NB4 (cell line): ENCODE data around the gene CDC42BPG.

Experiments
- DNase-seq: peaks from one replicate; pipeline ENCODE4 v3.0.0; 2010; ENCODE audit warnings: low read depth
- H3K4me3 ChIP-seq: one replicate; pipeline ENCODE4 v1.5.1; 2011; ENCODE audit warnings: mild to moderate bottlenecking, low read depth, low read length, moderate library complexity
- MYC ChIP-seq: IDR thresholded peaks from 2 replicates; pipeline ENCODE4 v1.6.1; 2011; ENCODE audit warnings: low read depth, low read length
- POLR2A ChIP-seq: IDR thresholded peaks from 2 replicates; pipeline ENCODE4 v1.6.1; 2011; ENCODE audit warnings: mild to moderate bottlenecking; ENCODE audit not compliant: insufficient read length; ENCODE audit errors: extremely low read depth
- TF ChIP-seq, protein P1 (sequence below): IDR thresholded peaks from one replicate; pipeline ENCODE4 v1.5.1; 2012; ENCODE audit warnings: low read depth, low read length
- TF ChIP-seq, protein P2 (sequence below): IDR thresholded peaks from 2 replicates; pipeline ENCODE4 v1.6.1; 2011; ENCODE audit warnings: low read depth, low read length

The CDC42BPG gene

DNA sequence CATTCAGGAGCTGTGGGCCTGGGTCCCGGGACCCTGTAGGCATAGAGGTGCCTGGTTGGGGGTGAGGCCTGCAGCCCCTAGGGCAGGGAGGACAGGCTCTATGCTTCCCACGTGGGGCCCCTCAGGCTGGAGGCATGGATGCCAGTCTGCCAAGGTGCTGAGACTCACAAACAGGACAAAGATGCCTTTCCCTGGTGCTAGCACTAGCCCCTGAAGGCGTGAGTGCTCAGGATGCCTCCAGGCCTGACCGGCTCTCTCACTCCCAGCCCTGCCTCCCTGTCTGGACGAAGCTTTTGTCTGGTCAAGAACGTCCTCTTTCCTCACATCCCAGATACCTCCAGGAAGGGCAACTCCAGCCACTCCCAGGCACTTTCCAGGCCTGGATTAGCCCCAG lies 2.1 kb downstream of the CDC42BPG start:
- no peak for DNase-seq
- H3K4me3 ChIP-seq, result no peak overlapping the region
- TF ChIP-seq, protein P1, sequence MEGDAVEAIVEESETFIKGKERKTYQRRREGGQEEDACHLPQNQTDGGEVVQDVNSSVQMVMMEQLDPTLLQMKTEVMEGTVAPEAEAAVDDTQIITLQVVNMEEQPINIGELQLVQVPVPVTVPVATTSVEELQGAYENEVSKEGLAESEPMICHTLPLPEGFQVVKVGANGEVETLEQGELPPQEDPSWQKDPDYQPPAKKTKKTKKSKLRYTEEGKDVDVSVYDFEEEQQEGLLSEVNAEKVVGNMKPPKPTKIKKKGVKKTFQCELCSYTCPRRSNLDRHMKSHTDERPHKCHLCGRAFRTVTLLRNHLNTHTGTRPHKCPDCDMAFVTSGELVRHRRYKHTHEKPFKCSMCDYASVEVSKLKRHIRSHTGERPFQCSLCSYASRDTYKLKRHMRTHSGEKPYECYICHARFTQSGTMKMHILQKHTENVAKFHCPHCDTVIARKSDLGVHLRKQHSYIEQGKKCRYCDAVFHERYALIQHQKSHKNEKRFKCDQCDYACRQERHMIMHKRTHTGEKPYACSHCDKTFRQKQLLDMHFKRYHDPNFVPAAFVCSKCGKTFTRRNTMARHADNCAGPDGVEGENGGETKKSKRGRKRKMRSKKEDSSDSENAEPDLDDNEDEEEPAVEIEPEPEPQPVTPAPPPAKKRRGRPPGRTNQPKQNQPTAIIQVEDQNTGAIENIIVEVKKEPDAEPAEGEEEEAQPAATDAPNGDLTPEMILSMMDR, result no peak
- TF ChIP-seq, protein P2, sequence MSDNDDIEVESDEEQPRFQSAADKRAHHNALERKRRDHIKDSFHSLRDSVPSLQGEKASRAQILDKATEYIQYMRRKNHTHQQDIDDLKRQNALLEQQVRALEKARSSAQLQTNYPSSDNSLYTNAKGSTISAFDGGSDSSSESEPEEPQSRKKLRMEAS, result no peak
- TF ChIP-seq POLR2A, result no peak
- no peak for TF ChIP-seq MYC

DNA sequence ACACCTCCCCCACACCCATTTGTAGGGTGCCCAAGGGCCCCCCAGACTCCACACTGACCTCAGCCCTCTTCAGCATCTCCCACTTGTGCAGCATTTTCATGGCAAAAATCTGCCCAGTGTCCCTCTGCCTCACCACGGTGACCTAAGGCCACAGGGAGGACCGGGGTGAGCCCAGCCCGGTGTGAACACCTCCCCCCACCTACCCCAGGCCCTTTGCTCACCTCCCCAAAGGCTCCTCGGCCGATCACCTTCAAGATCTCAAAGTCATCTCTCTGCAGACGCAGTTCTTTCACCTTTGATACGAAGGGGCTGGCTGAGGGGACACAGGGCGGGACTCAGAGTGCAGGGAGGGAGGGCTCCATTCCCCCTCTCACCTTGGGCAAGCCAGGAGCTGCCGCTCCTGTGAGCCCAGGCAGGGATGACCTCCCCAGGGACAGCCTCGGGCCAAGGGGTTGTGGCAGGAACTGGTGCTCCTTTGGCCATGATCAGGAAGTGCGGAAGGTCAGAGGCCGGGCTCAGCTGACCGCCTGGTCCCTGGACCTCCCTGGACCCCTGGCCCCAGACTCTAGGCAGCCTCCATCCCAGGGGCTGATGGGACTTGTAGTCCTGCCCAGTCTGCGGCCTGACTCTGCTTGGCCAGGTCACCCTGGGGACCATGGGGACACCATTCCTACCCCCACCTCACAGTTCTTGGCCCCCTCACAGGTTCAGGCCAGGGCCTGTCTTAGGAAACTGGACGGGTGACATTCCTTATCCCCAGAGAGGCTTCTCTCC lies 2.7 kb downstream of the CDC42BPG start:
- TF ChIP-seq, protein P1, result no peak
- TF ChIP-seq, protein P2, result no peak
- TF ChIP-seq POLR2A (no peak), MYC (no peak)
- no peak for DNase-seq
- H3K4me3 ChIP-seq, result no peak overlapping the region

DNA sequence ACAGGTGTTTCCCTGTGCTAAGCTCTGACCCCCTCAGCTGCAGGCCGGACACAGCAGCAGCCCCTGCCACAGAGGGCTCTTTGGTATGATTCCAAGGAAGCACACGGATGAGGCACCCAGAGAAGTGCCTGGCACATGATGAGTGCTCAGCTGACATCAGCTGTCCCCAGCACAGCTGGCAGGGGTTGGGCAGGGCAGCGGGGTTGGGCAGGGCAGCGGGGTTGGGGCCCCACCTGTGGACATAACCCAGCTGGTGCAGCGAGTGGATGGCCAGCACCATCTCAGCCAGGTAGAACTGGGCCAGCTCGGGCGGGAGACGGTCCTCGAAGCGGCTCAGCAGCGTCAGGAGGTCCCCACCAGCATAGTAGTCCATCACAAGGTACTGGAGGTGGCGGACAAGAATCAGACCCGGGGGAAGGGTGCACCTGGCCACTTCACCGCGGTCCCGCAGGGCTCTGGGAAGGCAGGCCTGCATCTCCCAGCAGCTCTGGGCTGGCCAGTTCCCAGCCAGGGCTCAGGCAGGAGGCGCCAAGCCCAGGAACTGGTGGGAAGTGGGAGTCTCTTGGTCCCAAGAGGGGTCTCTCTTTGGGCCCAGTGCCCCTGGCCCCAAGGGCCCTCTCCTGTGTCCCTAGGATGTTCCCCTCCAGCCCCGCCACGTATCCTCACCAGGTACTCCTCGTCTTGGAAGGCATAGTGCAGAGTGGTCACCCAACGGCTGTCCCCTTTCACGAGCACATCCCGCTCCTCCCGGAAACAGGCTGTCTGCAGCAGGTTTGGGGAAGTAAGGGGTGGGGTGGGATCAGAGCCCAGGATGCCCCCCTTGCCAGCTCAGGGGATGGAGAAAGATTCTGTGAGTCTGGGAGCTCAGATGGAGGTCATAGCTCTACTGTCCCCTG lies 4.3 kb downstream of the CDC42BPG start:
- no peak for DNase-seq
- no peak overlapping the region for H3K4me3 ChIP-seq

DNA sequence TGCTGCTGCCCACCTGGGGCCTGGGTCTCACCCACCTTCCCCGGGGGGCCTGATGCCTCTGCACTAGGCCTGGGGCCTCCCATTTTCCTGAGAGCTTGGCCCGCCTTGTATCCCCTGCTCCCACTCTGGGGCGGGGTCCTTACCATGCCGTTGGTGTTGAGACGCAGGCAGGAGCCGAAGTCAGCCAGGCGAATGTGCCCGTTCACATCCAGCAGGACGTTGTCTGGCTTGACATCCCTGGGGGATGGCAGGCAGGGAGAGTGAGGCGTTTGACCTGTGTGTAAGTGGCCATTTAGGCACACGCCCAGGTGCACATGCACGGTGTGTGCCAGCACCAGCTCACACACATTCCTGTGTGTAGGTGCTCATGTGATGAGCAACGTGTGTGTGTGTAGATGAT lies 5.1 kb downstream of the CDC42BPG start:
- no peak overlapping the region for H3K4me3 ChIP-seq
- TF ChIP-seq POLR2A (no peak), MYC (no peak)
- TF ChIP-seq, protein P1, result no peak
- TF ChIP-seq, protein P2, result no peak
- no peak for DNase-seq

More for the DNA sequence above, 4.3 kb downstream of the CDC42BPG start:
- TF ChIP-seq POLR2A (no peak), MYC (no peak)
- TF ChIP-seq, protein P2, result no peak
- TF ChIP-seq, protein P1, result no peak

DNA sequence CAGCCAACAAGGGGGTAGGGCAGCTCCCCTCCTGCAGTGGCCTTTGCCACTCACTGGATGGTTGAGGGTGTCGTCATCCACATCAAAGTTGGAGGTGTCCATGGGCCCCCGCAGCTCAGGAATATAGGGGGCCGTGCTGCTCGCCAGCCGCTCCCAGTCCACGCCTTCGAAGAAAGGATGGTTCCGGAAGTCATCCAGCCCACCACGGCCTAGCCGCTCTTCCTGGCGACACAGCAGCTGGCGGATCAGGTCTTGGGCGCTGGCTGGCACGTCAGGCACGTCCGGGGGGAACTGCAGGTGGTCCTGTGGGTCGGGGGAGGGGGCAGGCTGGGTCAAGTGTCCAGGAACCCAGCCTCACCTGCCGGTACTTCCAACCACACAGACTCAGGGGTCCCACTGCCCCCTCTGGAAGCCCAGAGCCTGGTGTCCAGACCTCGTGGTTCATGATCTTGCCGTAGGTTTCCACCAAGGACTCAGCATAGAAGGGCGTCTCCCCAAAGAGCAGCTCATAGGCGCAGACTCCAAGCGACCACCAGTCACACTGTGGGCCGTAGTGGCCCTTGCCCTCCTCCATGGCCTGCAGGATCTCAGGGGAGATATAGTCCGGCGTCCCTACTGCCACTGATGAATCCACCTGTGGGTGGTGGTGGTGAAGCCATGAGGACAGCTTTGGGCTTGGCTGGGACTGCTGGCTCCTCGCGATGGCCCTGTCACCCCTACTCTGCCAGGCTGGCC lies 5.7 kb downstream of the CDC42BPG start:
- H3K4me3 ChIP-seq, result no peak overlapping the region
- no peak for DNase-seq
- TF ChIP-seq, protein P2, result no peak
- TF ChIP-seq, protein P1, result no peak
- TF ChIP-seq POLR2A, result no peak
- no peak for TF ChIP-seq MYC
